Subcutaneous preadipocyte (primary cell): ENCODE results near the gene NUP210. TPM values are rescaled to one million over a fixed set of nuclear protein-coding genes. Genes with fewer than 3 reads are reported as not detected.

Source experiments
- small RNA-seq: library from RNA; depleted of rRNA; stranded (forward); fragments of <200 nt; gene quantifications from one replicate; pipeline ENCODE3, GENCODE V24; 2012
- total RNA-seq: library from RNA; depleted of rRNA; stranded (reverse); fragments of >200 nt; gene quantifications from 2 replicates; pipeline ENCODE4 v1.2.3, GENCODE V29; 2012

Gene NUP210
- total RNA-seq, result not detected in 2 replicates

DNA sequence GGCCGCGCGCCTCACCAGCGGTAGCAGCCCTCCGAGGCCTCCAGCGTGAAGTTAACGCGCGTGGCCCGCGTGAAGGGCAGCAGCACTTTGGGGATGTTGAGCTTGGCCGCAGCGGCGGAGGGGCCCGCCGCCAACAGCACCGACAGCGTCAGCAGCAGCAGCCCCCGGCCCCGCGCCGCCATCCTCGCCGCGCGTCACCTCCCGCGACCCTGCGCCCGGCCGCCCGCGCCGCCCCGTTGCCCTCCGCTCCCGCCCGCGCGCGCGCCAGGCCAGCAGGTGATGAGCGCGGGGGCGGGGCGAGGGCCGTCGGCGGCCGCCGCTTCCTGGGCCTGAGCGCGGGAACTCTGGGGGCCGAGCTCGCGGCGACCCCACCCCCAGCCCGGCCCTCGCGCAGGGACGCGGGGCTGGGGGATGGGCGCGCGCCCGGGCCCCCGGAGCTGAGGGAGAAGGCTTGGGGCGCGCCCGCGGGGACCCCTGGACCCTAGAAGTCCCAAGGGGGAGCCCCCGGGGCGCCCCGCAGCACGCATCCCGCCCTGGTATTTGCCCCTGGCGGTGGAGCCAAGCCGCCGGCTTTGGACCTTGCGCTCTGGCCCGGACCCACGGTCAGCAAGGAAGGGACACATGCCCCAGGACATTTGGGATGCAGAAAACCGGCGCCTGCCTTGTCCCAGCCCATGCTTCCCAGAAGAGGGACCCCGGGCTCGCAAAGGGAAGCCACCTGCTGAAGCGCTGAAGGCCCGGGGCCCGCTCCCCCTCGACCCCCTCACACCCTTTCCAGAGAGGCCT lies at the start of gene NUP210:
Gene NUP210, minus strand, starts transcription at position 278 of the 786 bp plus-strand sequence. Its CDS starts 96 bp downstream, at position 182.

Small RNA genes within 50 kb of the gene (small RNA-seq; reads per million reads assigned to genes)
- gene AC027124.2, result not detected

Other genes starting within 250 kb of the NUP210 start
- 4.0 and 4.9 TPM in 2 replicates for gene HDAC11, start 60.0 kb upstream of the NUP210 start, total RNA-seq
- 43.0 and 119 TPM in 2 replicates for gene FBLN2, start 128.8 kb upstream of the NUP210 start, total RNA-seq